HG02852 (cell line): ENCODE results near the gene ATP6V0D1.

Source experiments
- ATAC-seq: cut with Tn5 transposase; IDR thresholded peaks from one replicate; pipeline ENCODE4 v1.9.1; 2021; ENCODE audit warnings: mild to moderate bottlenecking, moderate library complexity; ENCODE audit not compliant: unreplicated experiment

ATP6V0D1 gene

GRCh38 chr16:67395105-67395457, 85.9 kb downstream of the ATP6V0D1 start:
- ATAC-seq = no peak

DNA sequence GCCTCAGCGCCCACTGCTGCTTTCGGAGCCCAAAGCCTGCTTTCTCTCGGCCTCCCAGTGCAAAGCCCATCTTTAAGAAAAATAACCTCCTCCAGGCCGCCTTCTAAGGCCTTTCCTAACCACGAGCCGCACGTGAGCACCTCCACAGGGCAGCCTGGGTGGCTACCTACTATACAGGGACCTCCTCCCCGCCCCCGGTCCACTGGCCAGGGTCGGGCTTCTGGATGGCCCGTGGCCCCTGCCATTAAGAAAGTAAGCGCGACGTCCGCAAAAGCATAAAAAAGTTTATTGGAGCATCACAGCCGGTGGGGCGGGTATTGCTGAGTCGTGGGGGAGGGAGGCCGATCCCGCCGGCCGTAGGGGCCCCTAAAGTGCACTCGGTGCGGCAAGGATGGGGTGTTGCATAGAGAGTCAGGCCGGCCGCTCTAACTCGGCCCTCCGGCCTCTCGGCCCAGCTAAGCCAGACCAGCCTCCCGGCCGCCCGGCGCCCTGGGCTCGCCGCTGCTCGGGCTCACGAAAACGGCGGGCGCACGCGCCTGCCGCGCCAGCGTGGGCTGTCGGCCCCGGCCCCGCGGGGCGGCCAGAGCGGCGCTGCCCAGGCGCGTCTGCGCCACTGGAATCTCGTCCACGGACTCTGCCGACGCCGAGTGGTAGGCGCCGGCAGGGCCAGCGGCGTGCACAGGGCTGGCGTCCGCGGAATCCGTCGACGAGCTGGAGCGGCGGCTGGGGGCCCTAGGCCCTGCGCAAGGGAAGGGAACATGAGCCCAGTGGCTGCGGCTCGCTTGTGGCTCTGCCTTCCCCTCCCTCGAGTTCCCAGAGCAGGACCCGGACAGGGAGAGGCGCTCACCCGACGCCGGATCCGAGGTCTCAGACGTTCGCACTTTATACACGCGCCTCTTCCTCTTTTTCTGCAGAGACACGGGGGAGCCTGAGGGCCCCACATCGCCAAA, 86.5 kb downstream of the ATP6V0D1 start:
- ATAC-seq = no peak

DNA sequence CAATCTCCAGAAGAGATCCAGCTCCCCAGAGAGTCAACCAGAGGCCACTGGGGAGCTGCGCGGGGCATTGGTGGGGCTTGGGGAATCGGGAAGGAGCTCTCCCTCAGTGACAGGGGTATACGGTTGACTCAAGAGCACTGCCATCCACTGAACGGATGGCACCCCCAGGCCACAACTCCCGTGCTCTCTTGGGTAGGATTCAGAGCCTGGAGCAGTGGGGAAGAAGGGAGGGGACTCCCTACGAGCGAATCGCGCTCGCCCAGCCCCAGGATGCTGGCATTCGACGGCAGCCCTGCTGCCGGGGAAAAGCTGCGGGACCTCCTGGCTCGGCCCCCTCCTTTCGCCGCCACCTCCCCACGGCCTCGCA, 87.2 kb downstream of the ATP6V0D1 start:
- ATAC-seq = no peak

DNA sequence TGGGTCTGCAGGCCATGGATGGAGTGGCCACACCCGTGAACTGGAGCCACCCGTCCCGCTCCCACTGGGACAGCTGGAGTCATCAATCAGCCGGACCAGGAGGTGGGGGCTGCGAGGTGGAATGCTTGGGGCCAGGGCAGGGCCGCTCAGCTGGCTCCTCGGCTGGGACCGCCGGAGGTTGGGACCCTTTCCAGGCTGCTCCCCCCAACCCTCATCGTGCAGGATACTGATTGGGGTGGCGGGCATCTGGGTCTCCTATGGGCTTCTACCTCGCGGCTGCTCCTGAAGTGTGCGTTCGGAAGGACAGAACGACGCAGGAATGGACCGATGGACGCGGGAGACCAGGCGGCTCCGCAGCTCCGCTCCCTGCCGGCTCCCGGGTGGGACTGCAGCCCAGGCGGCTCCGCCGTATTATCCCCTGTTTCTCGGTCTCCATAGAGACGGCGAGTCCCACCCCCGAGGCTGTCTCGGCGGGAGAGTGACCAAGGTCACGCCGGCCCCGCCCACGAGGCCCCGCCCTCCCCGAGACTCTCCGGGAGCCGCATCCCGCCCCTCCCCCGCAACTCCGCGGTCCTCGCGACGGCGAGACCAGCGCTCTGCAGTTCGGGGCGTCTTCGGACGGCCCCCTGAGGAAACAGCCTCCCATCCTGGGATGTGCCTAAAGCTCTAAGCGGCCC, 87.7 kb downstream of the ATP6V0D1 start, which contains the start of gene TPPP3:
TSS of gene TPPP3 (minus strand) at position 388 of the 677 bp plus-strand sequence. CDS start 2,387 bp downstream, outside the sequence.
- ATAC-seq = no peak

DNA sequence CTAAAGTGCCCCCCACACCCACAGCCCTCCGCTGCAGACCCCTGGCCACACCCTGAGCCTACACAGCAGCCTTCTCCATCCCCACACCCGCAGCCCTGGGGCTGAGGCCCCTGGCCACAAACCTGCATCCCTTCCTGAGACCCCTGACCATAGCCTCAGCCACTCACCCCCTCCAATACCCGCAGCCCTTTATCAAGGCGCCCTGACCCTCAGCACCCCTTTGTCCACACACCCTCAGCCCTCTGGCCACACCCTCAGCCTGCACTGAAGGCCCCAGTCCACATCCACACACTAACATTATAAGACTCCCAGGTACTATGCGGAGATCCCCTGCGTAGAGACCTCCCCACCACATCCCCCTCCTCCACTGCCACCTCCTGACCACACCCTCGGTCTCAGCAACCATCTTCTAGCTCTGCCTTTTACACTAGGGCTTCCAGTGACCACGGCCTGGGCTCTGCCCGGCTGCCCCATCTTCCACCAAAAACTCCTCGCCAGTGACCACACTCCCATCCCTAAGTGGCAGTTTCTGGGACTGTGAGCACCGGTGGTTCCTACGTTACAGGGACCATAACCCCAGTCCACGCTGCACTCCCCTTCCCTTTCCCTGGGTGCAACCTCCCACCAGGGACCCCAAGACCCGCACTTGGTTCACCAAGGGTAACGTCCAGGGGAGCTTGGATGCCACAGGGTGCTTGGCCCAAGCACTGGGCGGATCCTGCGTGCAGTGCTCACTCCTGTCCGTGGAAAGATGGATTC, 88.5 kb downstream of the ATP6V0D1 start:
- ATAC-seq = no peak

DNA sequence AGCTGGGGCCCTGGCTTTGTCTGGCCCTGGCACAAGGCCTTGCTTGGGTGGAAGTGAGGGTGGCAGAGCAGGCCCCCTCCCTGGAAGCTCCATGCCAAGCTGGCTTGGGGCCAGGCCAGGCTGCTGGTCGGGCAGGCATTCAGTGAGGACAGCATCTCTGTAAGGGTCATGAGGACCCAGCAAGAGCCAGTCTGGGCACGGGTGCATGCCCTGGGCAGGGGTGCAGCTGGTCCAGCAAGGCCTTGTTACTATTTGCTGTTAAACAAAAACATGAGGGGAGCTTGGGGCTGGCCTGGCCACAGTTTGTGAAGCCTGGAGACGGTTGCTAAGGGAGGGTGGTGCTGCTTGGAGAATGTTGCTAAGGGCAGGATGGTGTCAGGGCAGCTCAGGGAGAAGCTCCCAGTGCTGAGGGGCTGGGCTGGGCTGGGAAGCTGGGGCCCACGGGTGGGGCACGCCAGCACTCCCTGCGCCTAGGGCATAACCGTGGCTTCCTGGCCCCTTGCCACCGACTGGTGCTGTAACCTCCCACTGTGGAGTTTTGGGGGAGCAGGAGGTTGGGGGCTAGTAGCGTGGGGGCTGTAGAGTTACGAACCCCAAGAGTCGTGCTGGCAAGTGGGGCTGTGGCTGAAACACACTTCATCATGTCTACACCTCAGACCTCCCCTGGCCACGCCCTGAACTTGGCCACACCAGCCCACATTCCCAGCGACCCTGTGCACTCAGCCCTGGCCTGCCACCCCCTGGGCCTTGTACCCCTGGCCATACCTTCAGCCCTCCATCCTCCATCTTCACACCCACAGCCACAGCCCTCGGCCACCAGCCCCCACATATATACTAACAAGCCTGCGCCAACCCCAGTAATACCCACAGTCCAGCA, 89.3 kb downstream of the ATP6V0D1 start:
- ATAC-seq = no peak

DNA sequence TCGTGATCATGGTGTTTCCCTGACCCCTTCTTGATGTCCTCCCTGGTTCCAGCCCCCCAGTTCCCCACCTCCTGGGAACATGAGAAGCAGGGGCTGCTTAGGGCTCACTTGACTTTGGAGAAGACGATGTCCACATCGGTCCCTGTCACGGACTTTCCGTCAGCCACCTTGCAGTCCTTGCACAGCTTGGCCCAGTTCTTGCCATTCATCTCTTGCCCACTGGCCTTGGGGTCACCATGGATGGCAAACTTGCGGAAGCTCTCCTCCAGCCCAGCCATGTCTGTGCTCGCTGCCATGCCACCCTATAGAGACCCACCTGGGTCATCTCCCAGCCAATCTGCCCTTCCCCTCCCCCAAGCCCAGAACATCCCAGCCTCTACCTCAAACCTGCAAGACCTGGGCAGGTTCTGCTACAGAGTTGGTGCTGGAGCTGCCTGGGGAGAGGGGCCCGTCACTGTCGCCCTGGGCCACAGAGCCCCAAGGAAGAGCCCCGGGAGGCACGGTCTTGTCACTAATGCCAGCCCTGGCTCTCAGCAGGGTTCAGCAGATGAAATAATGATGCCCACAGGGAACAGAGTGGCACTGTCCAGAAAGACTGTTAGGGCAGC, 90.0 kb downstream of the ATP6V0D1 start:
- ATAC-seq = no peak

GRCh38 chr16:67389911-67390815, 90.8 kb downstream of the ATP6V0D1 start:
- ATAC-seq = no peak

GRCh38 chr16:67388591-67388990, 92.4 kb downstream of the ATP6V0D1 start:
- no peak for ATAC-seq

GRCh38 chr16:67388191-67388590, 92.8 kb downstream of the ATP6V0D1 start:
- no peak for ATAC-seq
